Ishikawa (cell line): ENCODE results near the gene PRDM2.

Experiments used
- CEBPB ChIP-seq: IDR thresholded peaks from 2 replicates; pipeline ENCODE4 v1.6.1; 2012
- CREB1 ChIP-seq: IDR thresholded peaks from 2 replicates; pipeline ENCODE4 v1.6.1; 2012; ENCODE audit warnings: low read depth
- EGR1 ChIP-seq: IDR thresholded peaks from 2 replicates; pipeline ENCODE4 v1.6.1; 2012
- FOXM1 ChIP-seq: IDR thresholded peaks from 2 replicates; pipeline ENCODE4 v1.6.1; 2012; ENCODE audit warnings: low read depth, borderline replicate concordance
- MAX ChIP-seq: IDR thresholded peaks from 2 replicates; pipeline ENCODE4 v1.6.1; 2012
- NFIC ChIP-seq: IDR thresholded peaks from 2 replicates; pipeline ENCODE4 v1.6.1; 2012
- RAD21 ChIP-seq: IDR thresholded peaks from 2 replicates; pipeline ENCODE4 v1.6.1; 2012; ENCODE audit warnings: low read depth
- TCF12 ChIP-seq: IDR thresholded peaks from 2 replicates; pipeline ENCODE4 v1.6.1; 2012; ENCODE audit warnings: low read depth
- YY1 ChIP-seq: IDR thresholded peaks from 2 replicates; pipeline ENCODE4 v1.6.1; 2012; ENCODE audit warnings: low read depth
- TF ChIP-seq, protein P1 (sequence below): IDR thresholded peaks from 2 replicates; pipeline ENCODE4 v1.6.1; 2012; ENCODE audit warnings: low read depth, mild to moderate bottlenecking

DNA sequence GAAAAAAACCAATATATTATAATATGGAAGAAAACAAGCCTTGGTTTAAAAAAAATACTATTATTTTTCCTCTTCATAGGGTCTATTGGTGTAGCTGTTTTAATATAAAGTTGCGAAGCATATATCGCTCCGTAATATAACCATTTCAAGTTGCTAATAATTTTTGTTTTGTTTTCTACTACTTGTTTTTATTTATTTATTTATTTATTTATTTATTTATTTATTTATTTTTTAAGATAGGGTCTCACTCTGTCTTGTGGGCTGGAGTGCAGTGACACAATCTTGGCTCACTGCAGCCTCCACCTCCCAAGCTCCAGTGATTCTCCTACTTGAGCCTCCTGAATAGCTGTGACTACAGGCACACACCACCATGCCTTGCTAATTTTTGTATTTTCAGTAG, 46.4 kb downstream of the PRDM2 start:
- TF ChIP-seq FOXM1: no peak
- TF ChIP-seq, protein P1, sequence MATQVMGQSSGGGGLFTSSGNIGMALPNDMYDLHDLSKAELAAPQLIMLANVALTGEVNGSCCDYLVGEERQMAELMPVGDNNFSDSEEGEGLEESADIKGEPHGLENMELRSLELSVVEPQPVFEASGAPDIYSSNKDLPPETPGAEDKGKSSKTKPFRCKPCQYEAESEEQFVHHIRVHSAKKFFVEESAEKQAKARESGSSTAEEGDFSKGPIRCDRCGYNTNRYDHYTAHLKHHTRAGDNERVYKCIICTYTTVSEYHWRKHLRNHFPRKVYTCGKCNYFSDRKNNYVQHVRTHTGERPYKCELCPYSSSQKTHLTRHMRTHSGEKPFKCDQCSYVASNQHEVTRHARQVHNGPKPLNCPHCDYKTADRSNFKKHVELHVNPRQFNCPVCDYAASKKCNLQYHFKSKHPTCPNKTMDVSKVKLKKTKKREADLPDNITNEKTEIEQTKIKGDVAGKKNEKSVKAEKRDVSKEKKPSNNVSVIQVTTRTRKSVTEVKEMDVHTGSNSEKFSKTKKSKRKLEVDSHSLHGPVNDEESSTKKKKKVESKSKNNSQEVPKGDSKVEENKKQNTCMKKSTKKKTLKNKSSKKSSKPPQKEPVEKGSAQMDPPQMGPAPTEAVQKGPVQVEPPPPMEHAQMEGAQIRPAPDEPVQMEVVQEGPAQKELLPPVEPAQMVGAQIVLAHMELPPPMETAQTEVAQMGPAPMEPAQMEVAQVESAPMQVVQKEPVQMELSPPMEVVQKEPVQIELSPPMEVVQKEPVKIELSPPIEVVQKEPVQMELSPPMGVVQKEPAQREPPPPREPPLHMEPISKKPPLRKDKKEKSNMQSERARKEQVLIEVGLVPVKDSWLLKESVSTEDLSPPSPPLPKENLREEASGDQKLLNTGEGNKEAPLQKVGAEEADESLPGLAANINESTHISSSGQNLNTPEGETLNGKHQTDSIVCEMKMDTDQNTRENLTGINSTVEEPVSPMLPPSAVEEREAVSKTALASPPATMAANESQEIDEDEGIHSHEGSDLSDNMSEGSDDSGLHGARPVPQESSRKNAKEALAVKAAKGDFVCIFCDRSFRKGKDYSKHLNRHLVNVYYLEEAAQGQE: no peak
- no peak for TF ChIP-seq RAD21
- TF ChIP-seq NFIC: no peak
- no peak for TF ChIP-seq CEBPB
- no peak for TF ChIP-seq TCF12
- no peak for TF ChIP-seq MAX
- no peak for TF ChIP-seq EGR1
- TF ChIP-seq YY1: no peak
- TF ChIP-seq CREB1: no peak
